Prostate gland (tissue), 2 donors: ENCODE results near the gene KIDINS220.

Source experiments
- POLR2A ChIP-seq: fragments of 450-650 bp; IDR thresholded peaks from one replicate; pipeline ENCODE4 v1.6.1; 2016; ENCODE audit warnings: antibody characterized with exemption, mild to moderate bottlenecking
- TF ChIP-seq, protein P1 (sequence below), 4 experiments: fragments of 200-600 bp in 2 of 4; fragments of 450-650 bp in 2 of 4; sonication (generic) in 2 of 4; IDR thresholded peaks; 1 replicate in 3 of 4; 2 replicates in 1 of 4; pipeline ENCODE4 v1.5.1; 2016 to 2019; ENCODE audit warnings: antibody characterized with exemption in 4 of 4, mild to moderate bottlenecking in 2 of 4, moderate library complexity in 2 of 4

DNA sequence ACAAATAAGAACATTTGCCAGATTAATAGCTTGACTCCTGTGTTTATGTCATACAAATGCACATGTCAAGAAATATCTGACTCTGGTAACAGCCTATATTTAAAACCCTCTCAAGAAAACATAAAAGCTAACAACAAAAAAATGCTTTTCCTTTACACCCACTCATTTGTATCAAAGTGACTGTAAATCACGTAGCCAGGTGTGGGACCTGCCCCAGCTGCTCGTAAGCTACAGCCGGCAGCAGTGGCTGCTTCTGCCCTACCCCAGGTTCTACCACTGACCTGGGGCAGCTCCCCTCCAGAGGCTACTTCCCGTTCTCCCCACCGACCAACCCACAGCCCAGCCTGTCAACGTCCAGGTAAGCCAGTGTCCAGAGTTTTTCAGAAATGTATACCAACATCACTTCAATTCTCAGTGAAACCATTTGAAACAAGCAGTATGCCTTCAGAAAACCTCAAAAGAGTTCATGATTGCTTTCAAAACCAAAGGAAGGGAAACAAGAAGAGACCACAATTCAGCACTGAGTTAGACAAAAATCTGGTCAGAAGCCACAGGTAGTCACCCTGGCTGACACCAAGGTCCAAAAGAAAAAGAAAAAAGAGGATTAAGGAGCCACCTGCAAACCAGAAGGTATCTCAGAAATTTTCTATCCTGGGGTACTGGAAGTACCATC, 40.4 kb downstream of the KIDINS220 start:
- TF ChIP-seq, protein P1, sequence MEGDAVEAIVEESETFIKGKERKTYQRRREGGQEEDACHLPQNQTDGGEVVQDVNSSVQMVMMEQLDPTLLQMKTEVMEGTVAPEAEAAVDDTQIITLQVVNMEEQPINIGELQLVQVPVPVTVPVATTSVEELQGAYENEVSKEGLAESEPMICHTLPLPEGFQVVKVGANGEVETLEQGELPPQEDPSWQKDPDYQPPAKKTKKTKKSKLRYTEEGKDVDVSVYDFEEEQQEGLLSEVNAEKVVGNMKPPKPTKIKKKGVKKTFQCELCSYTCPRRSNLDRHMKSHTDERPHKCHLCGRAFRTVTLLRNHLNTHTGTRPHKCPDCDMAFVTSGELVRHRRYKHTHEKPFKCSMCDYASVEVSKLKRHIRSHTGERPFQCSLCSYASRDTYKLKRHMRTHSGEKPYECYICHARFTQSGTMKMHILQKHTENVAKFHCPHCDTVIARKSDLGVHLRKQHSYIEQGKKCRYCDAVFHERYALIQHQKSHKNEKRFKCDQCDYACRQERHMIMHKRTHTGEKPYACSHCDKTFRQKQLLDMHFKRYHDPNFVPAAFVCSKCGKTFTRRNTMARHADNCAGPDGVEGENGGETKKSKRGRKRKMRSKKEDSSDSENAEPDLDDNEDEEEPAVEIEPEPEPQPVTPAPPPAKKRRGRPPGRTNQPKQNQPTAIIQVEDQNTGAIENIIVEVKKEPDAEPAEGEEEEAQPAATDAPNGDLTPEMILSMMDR (IDR thresholded peaks at IDR 0.05) = no peak
- TF ChIP-seq POLR2A = no peak
